PC-3 (cell line): ENCODE data around the gene COX6A2. TPM values are rescaled to one million over a fixed set of nuclear protein-coding genes. Genes with fewer than 3 reads are reported as not detected.
A peak's percentile ranks its signal among the peaks of the same experiment; 100 is the strongest.

ENCODE experiments used
- ATAC-seq: fragments of 200-7000 bp; cut with Tn5 transposase; 2 replicates; pipeline ENCODE4 v1.9.1; 2020; ENCODE audit warnings: mild to moderate bottlenecking, moderate library complexity
- Bru-seq: library from RNA; stranded (reverse); fragments of 400-500 nt; gene quantifications from one replicate; lab custom pipeline; 2021; lab: Mats Ljungman, UMichigan
- BruChase-seq, 2 experiments: library from RNA; stranded (reverse); fragments of 400-500 nt; gene quantifications; one replicate each; lab custom pipeline; 2021; lab: Mats Ljungman, UMichigan
- BruUV-seq: library from RNA; stranded (reverse); fragments of 400-500 nt; replicated peaks from 2 replicates; lab custom pipeline; 2021; lab: Mats Ljungman, UMichigan
- CTCF ChIA-PET: fragments of 300-600 bp; sonication (Branson Sonifier 250); formaldehyde crosslinking; loops from one replicate; lab custom pipeline; 2022; ENCODE audit warnings: antibody characterized with exemption; lab: Charles Lee
- POLR2A ChIA-PET: fragments of 300-600 bp; sonication (Branson Sonifier 250); formaldehyde crosslinking; loops from one replicate; lab custom pipeline; 2022; ENCODE audit warnings: antibody characterized with exemption; ENCODE audit not compliant: unreplicated experiment; lab: Charles Lee
- DNase-seq: peaks from one replicate; pipeline ENCODE4 v3.0.0-alpha.2; 2015
- H2AFZ ChIP-seq: fragments of 300-600 bp; sonication (generic); 2 replicates; pipeline ENCODE4 v1.6.0; 2016; ENCODE audit warnings: antibody characterized with exemption, low read length
- H3F3A ChIP-seq: fragments of 300-600 bp; sonication (generic); one replicate; pipeline ENCODE4 v1.6.0; 2017; ENCODE audit warnings: antibody characterized with exemption, low read length, control low read depth, mild to moderate bottlenecking; ENCODE audit not compliant: unreplicated experiment
- H3K27ac ChIP-seq: fragments of 300-600 bp; sonication (generic); 2 replicates; pipeline ENCODE4 v1.5.1; 2016; ENCODE audit warnings: mild to moderate bottlenecking, low read length
- H3K27me3 ChIP-seq: fragments of 300-600 bp; sonication (generic); 2 replicates; pipeline ENCODE4 v1.6.1; 2016; ENCODE audit warnings: low read length, mixed read lengths
- H3K36me3 ChIP-seq: fragments of 300-600 bp; sonication (generic); 2 replicates; pipeline ENCODE4 v1.6.1; 2016; ENCODE audit warnings: low read depth, mixed run types, low read length, mixed read lengths
- H3K4me1 ChIP-seq: fragments of 300-600 bp; sonication (generic); 2 replicates; pipeline ENCODE4 v1.5.1; 2016; ENCODE audit warnings: low read length; ENCODE audit not compliant: insufficient read depth
- H3K4me2 ChIP-seq: fragments of 300-600 bp; sonication (generic); 2 replicates; pipeline ENCODE4 v1.6.0; 2016; ENCODE audit warnings: low read length
- H3K4me3 ChIP-seq: fragments of 300-600 bp; sonication (generic); 2 replicates; pipeline ENCODE4 v1.5.1; 2016; ENCODE audit warnings: mild to moderate bottlenecking, low read length, mixed read lengths
- H3K79me2 ChIP-seq: fragments of 300-600 bp; sonication (generic); 2 replicates; pipeline ENCODE4 v1.6.1; 2017; ENCODE audit warnings: low read length, mixed read lengths
- H3K9ac ChIP-seq: fragments of 300-600 bp; sonication (generic); 2 replicates; pipeline ENCODE4 v1.6.0; 2016; ENCODE audit warnings: mild to moderate bottlenecking, low read length
- H3K9me2 ChIP-seq: fragments of 300-600 bp; sonication (generic); replicated peaks from 2 replicates; pipeline ENCODE4 v1.6.1; 2016; ENCODE audit warnings: mixed run types, low read length, mixed read lengths
- H3K9me3 ChIP-seq: fragments of 300-600 bp; sonication (generic); 2 replicates; pipeline ENCODE4 v1.6.1; 2016; ENCODE audit warnings: low read length, mixed read lengths
- H4K20me1 ChIP-seq: fragments of 300-600 bp; sonication (generic); 2 replicates; pipeline ENCODE4 v1.6.1; 2016; ENCODE audit warnings: low read length, mixed read lengths
- EZH2 ChIP-seq: fragments of 300-600 bp; sonication (generic); IDR thresholded peaks from one replicate; pipeline ENCODE4 v1.6.1; 2017; ENCODE audit warnings: antibody characterized with exemption, mild to moderate bottlenecking, low read length; ENCODE audit not compliant: unreplicated experiment
- EZH2phosphoT487 ChIP-seq: fragments of 300-600 bp; sonication (generic); IDR thresholded peaks from 2 replicates; pipeline ENCODE4 v1.6.1; 2018; ENCODE audit warnings: mild to moderate bottlenecking, antibody characterized with exemption, low read length, borderline replicate concordance
- intact Hi-C: fragments of 100-400 bp; cut with micrococcal nuclease; formaldehyde crosslinking; loops from 2 replicates; pipeline ENCODE4 v1.9.0; 2023
- long read RNA-seq: library from polyadenylated mRNA; unstranded; transcript quantifications from one replicate; pipeline ENCODE4 v2.0.0, GENCODE V29; 2021; ENCODE audit not compliant: unreplicated experiment
- total RNA-seq: library from RNA; depleted of rRNA; stranded (reverse); fragments of >200 nt; gene quantifications from 2 replicates; pipeline ENCODE4 v1.2.3, GENCODE V29; 2014; rRNA removed
- TF ChIP-seq, protein P1 (sequence below): fragments of 300-600 bp; sonication (generic); conservative IDR thresholded peaks from 2 replicates; pipeline ENCODE4 v1.5.1; 2017; ENCODE audit warnings: antibody characterized with exemption, low read depth, mild to moderate bottlenecking, low read length

Gene COX6A2
- total RNA-seq (not detected in 2 replicates), Bru-seq, nascent RNA (percentile 22 among the genes with signal in this experiment), BruChase-seq, experiment 1, labeled RNA remaining after a 6-hour chase (not detected), BruChase-seq, experiment 2, labeled RNA remaining after a 2-hour chase (not detected)
- long read RNA-seq = 0 reads

GRCh38 chr16:31428279-31428597 is at the start of gene COX6A2:
Gene COX6A2 (minus strand): TSS chr16:31428360. CDS start chr16:31428325, 35 bp downstream.
- TF ChIP-seq EZH2 (no peak), EZH2phosphoT487 (no peak)
- TF ChIP-seq, protein P1, sequence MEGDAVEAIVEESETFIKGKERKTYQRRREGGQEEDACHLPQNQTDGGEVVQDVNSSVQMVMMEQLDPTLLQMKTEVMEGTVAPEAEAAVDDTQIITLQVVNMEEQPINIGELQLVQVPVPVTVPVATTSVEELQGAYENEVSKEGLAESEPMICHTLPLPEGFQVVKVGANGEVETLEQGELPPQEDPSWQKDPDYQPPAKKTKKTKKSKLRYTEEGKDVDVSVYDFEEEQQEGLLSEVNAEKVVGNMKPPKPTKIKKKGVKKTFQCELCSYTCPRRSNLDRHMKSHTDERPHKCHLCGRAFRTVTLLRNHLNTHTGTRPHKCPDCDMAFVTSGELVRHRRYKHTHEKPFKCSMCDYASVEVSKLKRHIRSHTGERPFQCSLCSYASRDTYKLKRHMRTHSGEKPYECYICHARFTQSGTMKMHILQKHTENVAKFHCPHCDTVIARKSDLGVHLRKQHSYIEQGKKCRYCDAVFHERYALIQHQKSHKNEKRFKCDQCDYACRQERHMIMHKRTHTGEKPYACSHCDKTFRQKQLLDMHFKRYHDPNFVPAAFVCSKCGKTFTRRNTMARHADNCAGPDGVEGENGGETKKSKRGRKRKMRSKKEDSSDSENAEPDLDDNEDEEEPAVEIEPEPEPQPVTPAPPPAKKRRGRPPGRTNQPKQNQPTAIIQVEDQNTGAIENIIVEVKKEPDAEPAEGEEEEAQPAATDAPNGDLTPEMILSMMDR = no peak
- ATAC-seq (no peak), DNase-seq (no peak)
- no TSS peak for BruUV-seq
- no peak within 1 kb of the TSS for H3K4me3 ChIP-seq
- H3K27me3 ChIP-seq = no peaks in the 10 kb centered on the region
- H3K4me1 ChIP-seq = no peaks in the 10 kb centered on the region
- no peaks in the 10 kb centered on the region for H3K9me3 ChIP-seq
- H4K20me1 ChIP-seq = no peaks in the 10 kb centered on the region
- no peak within 1 kb of the TSS for H3K27ac ChIP-seq
- ChIA-PET CTCF (no interaction called here), POLR2A (no interaction called here)
- no peak within 1 kb of the TSS for H3K9ac ChIP-seq
- H3K4me2 ChIP-seq = no peak within 1 kb of the TSS
- H3K79me2 ChIP-seq = no peaks in the 10 kb centered on the region
- H3K9me2 ChIP-seq = no peaks in the 10 kb centered on the region
- no peak within 1 kb of the TSS for H2AFZ ChIP-seq
- H3K36me3 ChIP-seq = no peaks in the 10 kb centered on the region
- H3F3A ChIP-seq = no peaks in the 10 kb centered on the region
- intact Hi-C loops = no loop called here

- H3K27ac ChIP-seq = no peak overlapping the region
Observed at GRCh38 chr16:31477220-31478216, 49.4 kb upstream of the COX6A2 start.

More at GRCh38 chr16:31477220-31478216, 49.4 kb upstream of the COX6A2 start:
- no peaks in the 10 kb centered on the region for H3K79me2 ChIP-seq
- ATAC-seq = no peak
- no peak overlapping the region for H3K4me2 ChIP-seq
- no peak overlapping the region for H3K4me3 ChIP-seq
- no peak for DNase-seq
- H3K9me3 ChIP-seq = no peaks in the 10 kb centered on the region
- H3K4me1 ChIP-seq = no peaks in the 10 kb centered on the region
- BruUV-seq = no TSS peak
- POLR2A ChIA-PET = no interaction called here
- TF ChIP-seq, protein P1 = no peak
- TF ChIP-seq EZH2 = no peak
- no peak for TF ChIP-seq EZH2phosphoT487
- no peaks in the 10 kb centered on the region for H3K27me3 ChIP-seq
- CTCF ChIA-PET = no interaction called here
- H2AFZ ChIP-seq = no peak overlapping the region
- no peaks in the 10 kb centered on the region for H4K20me1 ChIP-seq
- H3K9me2 ChIP-seq = no peaks in the 10 kb centered on the region
- no peak overlapping the region for H3K9ac ChIP-seq
- H3K36me3 ChIP-seq = no peaks in the 10 kb centered on the region
- H3F3A ChIP-seq = no peaks in the 10 kb centered on the region
- intact Hi-C loops = no loop called here
